ENCODE results near the gene ANTXR1. TPM values are rescaled to one million over a fixed set of nuclear protein-coding genes. Genes with fewer than 3 reads are reported as not detected.
"Not testable (repeated sequence)": the region's sequence is repeated elsewhere in the genome, so short reads cannot be mapped to it uniquely, and the experiment has no call there.

Gene ANTXR1
- polyA plus RNA-seq, 4 donors = 70.5 to 278 (median 108) TPM

GRCh38 chr2:69251943-69252342 lies 239.0 kb downstream of the ANTXR1 start:
- DNase-seq (ENCODE audit: low read depth in 4 of 4, low spot score in 3 of 4) = no peak

GRCh38 chr2:69253112-69253511 lies 240.1 kb downstream of the ANTXR1 start:
- no peak for DNase-seq (ENCODE audit: low read depth in 4 of 4, low spot score in 3 of 4)

DNA sequence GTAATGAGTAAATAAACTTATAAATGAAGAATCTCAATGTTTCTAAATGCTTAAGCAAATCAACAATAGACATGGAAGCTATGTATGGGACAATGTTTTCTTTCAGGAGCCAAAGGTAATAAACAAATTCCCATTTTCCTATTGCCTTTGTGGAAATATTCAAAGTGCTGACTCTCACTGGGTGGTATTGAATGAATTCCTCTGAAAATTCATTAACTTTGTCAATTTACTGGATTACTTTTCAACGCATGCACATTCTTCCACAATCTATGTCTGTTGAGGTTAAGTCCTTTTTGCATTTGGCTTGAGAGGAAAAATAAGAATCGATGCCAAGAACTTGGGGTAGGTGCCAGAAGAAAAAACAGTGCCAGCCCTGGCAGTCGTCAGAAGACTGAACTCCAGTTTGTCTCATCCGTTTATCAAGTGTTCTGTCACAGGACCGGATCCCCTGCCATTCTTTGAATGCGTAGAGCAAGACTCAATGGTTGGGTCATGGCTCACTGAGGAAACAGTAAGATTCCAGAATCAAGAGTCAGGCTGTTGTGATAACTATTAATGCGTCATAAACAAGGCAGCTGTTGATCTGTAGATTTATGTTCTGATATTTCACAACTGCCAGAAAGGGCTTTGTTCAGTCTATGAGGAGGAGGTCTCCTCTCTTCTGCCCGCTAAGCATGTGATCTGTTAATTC lies 240.8 kb downstream of the ANTXR1 start:
- no peak for DNase-seq (ENCODE audit: low read depth in 4 of 4, low spot score in 3 of 4)

DNA sequence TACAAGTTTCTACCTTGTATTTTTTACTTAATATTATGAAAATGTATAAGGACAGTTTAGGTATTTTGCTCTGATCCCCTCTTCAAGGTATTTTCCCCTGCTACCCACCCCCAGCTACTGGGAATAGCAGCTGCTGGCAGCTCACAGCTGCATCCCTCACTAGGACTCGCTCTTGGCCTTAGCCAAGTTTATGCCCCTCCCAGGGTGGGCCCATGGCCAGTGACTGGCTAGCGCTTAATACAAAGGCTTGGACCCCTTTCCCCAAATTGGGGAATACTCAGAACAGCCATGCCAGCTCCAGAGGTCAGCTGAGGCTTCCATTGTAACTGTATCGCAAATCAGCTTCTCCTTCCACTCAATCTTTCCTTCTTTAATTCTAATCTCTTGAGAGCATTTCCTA lies 242.8 kb downstream of the ANTXR1 start:
- no peak for DNase-seq (ENCODE audit: low read depth in 4 of 4, low spot score in 3 of 4)

GRCh38 chr2:69259994-69260591 lies 247.1 kb downstream of the ANTXR1 start:
- DNase-seq (ENCODE audit: low read depth in 4 of 4, low spot score in 3 of 4) = not testable (repeated sequence)

DNA sequence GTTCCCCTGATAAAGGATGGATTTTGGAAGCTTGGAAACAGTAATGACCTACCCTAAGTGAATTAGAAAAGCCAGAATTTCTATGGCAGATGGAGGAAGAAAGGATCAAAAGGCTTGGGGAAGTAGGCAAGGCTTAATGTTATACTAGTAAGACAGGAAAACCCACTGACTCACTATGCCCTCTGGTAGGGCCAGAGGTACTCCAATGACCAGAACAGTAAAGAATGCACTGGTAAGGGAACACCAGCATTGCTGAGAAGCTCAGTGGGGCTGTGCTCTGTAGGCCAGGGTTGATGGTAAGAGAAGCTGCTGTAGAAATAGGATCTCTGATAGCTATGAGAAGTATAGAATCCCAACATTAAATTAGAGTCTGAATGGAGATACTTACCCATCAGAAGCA lies 247.7 kb downstream of the ANTXR1 start:
- DNase-seq (ENCODE audit: low read depth in 4 of 4, low spot score in 3 of 4) = no peak

- no peak for DNase-seq (ENCODE audit: low read depth in 4 of 4, low spot score in 3 of 4)
These were observed 256.4 kb downstream of the ANTXR1 start for GRCh38 chr2:69269330-69269729.

GRCh38 chr2:69271831-69272257 lies 258.9 kb downstream of the ANTXR1 start:
- no peak for DNase-seq (ENCODE audit: low read depth in 4 of 4, low spot score in 3 of 4)

DNA sequence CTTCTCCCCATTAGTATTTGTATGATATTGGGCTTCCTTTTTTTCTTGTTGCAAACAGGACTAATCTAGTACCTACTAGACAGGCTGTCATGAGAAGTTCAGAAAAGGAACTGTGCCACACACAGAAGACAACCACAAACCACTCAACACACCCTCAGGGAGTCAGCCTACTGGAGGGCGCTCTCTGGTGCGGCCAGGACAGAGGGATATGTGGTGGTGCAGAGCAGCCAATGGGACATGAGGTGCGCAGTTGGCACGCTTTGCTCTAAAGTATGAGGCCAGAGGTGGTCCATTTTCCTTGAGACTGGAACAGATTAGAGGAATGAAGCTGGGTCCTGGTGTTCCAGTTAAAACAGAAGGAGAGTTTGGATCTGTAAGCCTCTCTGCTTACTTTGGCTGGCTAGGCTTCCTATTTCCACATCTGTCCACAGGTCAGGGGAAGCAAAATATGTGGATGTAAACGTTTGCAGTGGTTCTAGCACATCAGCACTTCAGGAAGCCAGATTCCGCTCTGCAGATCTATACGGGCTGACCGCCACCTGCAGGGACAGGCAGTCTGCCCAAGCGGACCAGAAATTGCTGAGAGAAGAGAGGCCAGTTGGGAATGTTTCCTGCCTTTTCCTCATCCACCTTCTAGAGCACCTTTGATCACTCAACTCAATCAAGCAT lies 260.0 kb downstream of the ANTXR1 start:
- no peak for DNase-seq (ENCODE audit: low read depth in 4 of 4, low spot score in 3 of 4)

- no peak for DNase-seq (ENCODE audit: low read depth in 4 of 4, low spot score in 3 of 4)
These were observed 262.5 kb downstream of the ANTXR1 start for GRCh38 chr2:69275490-69275889.

DNA sequence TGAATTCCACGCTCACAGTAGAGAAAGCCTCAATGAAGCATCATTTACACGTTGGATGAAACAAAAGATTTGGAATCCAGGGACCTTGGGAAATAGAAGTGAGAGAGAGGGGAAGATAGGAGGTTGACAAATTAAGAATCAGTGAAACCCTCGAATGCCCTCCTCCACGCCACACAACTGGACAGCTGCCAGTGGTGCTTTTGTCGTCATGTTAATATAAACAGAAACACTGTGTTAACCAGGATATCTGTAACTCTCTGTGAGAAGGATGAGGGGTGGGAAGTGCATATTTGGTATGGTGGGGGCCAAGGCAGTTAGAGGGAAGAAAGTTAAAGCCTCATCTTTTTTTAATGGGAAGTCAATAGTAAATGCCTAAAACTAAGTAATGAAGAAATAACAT lies 265.4 kb downstream of the ANTXR1 start:
- no peak for DNase-seq (ENCODE audit: low read depth in 4 of 4, low spot score in 3 of 4)

GRCh38 chr2:69279211-69279610 lies 266.2 kb downstream of the ANTXR1 start:
- DNase-seq (ENCODE audit: low read depth in 4 of 4, low spot score in 3 of 4) = no peak

- DNase-seq (ENCODE audit: low read depth in 4 of 4, low spot score in 3 of 4) = no peak
These were observed 267.1 kb downstream of the ANTXR1 start for GRCh38 chr2:69279931-69280681.

GRCh38 chr2:69280796-69281412 lies 267.9 kb downstream of the ANTXR1 start:
- DNase-seq (ENCODE audit: low read depth in 4 of 4, low spot score in 3 of 4) = no peak

- DNase-seq (ENCODE audit: low read depth in 4 of 4, low spot score in 3 of 4) = no peak
These were observed 272.5 kb downstream of the ANTXR1 start for GRCh38 chr2:69285379-69285894.

DNA sequence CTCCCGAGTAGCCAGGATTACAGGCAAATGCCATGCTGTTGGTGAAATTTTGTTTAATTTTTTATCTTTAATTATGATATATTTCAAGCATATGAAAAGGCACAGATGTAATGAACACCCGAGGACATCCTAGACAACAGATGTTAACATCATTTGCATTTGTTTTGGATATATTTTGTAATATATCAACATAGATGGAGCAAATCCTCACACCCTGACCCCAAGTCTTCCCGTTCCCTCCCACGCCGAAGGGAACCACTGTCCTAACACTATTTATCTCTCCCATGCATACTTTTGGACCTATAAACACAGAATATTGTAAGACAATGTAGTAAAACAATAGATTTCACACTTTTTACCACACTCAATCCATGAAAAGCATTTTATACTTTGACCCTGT lies 274.6 kb downstream of the ANTXR1 start:
- no peak for DNase-seq (ENCODE audit: low read depth in 4 of 4, low spot score in 3 of 4)

GRCh38 chr2:69288429-69288828 lies 275.4 kb downstream of the ANTXR1 start:
- DNase-seq (ENCODE audit: low read depth in 4 of 4, low spot score in 3 of 4) = no peak

DNA sequence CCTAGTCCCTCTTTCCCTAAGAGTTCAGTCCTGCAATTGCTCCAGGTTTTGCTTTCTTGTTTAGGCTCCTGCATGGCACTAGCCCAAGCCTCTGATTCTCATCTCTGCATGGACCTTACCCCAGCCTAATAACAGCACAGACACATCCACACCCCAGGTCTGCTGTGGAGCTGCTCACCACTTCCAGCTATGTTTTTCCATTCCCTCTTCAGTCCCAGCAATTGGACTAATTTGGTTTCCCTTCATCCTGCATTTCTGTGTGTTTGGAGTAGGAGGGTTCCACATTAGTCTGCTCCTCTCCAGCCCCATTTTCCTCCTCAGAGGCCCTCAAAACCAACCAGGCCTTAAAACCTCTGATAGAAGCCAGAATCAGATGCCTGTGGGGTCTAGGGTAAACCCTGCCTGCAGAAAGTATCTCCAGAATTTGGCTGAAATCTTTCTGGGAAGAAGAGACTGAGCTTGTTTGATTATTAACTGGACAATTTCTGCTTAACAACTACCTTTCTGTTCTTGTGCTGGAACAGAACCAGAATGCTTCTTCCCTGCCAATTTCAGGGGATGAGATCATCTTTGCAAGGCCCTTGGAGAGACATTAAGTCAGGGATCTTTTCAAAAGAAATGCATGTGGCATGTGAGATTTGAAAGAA lies 278.1 kb downstream of the ANTXR1 start:
- no peak for DNase-seq (ENCODE audit: low read depth in 4 of 4, low spot score in 3 of 4)

DNA sequence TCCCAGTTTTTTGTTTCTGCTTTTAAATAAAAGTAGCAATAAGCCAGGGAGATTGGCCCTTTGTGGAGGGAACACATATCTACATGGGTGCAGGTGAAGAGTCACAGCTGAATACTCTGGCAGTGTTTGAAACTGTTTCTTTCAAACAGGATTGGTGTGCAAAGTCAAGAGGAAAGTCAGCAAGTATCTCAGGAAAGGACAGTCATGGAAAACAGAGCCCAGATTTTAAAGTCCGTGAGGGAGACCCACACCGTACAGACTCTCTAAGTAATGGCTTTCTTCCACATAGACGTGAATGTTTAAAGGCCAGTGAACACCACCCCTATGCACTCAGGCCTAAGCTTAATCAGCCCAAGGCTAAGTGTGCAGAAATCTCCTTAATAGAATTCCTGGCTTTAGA lies 278.7 kb downstream of the ANTXR1 start:
- no peak for DNase-seq (ENCODE audit: low read depth in 4 of 4, low spot score in 3 of 4)

- DNase-seq (ENCODE audit: low read depth in 4 of 4, low spot score in 3 of 4) = no peak
These were observed 279.3 kb downstream of the ANTXR1 start for GRCh38 chr2:69292256-69292655.
